ENCODE results near the gene IL1RL2.

Gene IL1RL2

DNA sequence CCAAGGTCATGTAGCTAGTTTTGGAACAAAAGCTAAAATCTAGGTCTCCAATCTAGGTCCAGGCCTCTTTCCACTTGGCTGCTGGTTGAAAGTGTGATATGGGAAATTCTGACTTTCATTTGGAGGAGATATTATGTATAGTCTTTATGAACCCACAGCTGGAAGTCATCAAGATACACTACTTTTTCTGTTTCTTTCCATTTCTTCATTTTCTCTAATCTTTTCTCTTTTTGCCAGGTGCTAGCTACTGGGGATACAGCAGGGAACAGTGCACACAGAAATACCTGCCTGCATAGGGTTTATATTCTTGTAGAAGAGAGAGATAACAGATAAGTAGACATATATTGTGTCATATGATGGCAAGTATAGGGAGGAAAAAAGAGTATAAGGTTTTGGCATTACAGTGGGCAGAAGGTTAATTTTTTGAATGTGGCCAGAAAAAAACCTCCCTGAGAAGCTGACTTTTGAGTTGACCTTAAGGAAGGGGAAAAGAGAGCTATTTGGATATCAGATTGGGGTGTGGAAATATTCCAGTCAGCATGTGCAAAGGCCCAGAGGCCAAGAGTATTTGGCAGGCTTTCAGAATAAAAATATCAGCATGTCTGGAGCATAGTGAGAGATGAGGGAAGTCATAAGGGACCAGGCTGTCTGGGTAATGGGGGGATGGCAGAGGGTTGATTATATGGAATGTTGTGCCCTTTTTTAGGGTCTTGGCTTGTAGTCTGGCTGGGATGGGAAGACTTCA is 28.6 kb upstream of the IL1RL2 start:
- no peak for DNase-seq (ENCODE audit: low read depth)

- DNase-seq (ENCODE audit: low read depth), result no peak
Observed at GRCh38 chr2:102159295-102159694, 27.5 kb upstream of the IL1RL2 start.

DNA sequence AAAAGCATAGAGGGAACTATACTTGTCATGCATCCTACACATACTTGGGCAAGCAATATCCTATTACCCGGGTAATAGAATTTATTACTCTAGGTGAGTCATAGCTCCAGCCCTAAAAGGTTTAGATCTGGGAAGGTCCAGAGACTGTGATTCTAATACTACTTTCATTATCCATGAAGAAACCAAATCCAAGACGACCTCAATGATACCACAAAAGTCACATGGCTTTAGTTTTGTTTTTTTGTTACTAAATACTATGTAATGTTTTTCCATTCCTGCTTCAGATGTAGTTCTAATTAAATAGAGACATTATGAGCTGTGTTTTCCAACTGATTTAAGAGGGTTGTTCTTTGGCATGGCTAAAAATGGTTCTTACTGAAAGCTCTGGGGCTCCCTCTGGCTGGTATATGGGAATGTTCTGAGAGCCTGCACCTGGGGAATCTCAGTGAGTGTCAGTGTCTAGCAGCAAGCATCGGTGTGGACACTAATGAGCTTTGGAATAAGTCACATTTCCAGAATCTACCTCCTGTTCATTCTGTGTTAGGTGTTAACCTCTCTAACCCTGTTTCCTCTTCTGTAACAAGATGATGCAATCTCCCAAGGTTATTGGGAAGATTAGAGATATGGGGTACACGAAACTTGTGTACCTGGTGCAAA is 20.5 kb upstream of the IL1RL2 start:
- no peak for DNase-seq (ENCODE audit: low read depth)

DNA sequence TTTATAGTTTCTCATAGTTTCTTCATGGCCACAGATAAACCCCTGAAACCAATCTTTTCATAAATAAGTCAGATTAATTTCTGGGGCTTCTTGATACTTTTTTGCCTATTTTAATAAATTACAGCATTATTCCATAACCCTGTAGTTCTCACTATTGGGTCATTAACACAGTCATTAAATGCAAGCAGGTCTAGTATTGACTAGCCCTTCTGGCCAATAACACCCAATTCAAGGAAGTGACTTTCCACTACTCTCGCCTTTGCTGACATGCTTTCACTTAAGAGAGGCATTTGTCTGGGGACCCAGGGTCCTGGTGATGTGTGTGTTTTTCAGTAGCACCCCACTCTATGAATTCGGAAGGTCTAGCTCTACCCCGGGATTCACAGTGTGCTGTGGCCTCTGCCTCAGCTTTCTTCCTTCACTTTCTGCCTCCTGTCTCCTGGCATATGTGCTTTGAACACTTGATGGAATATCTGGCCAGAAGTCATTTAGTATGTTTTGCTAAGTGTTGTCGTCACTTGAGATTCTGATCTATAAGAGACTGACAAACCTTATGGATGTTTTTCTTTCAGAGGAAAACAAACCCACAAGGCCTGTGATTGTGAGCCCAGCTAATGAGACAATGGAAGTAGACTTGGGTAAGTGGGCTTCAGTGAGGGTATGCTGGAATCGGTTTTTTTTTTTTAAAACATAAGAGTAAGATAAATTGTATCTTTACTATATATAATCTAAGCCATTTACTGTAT is 18.6 kb upstream of the IL1RL2 start:
- DNase-seq (ENCODE audit: low read depth), result no peak

GRCh38 chr2:102171946-102172345 is 14.9 kb upstream of the IL1RL2 start:
- no peak for DNase-seq (ENCODE audit: low read depth)

DNA sequence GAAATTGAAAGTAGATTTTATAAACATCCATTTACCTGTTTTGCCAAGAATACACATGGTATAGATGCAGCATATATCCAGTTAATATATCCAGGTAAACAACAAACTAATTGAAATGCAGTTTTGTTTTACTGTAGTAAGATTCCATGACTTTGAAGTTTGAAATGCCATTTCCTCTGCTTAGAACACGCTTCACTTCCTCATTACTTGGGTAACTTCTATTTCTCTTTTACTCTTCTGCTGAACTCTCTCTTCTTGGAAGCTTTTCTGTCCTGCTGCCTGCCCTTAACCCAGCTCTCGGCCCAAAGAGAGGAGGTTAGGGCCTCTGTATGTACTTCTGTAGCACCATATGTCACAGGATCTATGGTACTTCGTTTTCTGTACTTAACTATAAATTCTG is 14.1 kb upstream of the IL1RL2 start:
- DNase-seq (ENCODE audit: low read depth), result no peak

DNA sequence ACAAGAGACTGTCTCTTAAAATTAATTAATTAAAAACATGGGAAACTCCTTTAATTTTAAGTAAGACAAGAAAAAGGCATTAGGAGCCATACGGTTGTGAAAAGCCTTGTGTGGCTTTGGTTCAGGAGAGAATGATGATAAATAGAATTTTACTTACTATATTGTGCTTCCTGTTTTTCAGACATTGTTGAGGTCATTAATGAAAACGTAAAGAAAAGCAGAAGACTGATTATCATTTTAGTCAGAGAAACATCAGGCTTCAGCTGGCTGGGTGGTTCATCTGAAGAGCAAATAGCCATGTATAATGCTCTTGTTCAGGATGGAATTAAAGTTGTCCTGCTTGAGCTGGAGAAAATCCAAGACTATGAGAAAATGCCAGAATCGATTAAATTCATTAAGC is 10.7 kb upstream of the IL1RL2 start:
- DNase-seq (ENCODE audit: low read depth), result no peak

DNA sequence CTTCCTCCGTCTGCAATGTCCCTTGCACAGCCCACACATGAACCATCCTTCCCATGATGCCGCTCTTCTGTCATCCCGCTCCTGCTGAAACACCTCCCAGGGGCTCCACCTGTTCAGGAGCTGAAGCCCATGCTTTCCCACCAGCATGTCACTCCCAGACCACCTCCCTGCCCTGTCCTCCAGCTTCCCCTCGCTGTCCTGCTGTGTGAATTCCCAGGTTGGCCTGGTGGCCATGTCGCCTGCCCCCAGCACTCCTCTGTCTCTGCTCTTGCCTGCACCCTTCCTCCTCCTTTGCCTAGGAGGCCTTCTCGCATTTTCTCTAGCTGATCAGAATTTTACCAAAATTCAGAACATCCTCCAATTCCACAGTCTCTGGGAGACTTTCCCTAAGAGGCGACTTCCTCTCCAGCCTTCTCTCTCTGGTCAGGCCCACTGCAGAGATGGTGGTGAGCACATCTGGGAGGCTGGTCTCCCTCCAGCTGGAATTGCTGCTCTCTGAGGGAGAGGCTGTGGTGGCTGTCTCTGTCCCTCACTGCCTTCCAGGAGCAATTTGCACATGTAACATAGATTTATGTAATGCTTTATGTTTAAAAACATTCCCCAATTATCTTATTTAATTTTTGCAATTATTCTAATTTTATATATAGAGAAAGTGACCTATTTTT is 8.9 kb upstream of the IL1RL2 start:
- DNase-seq (ENCODE audit: low read depth), result no peak

GRCh38 chr2:102179061-102179460 is 7.8 kb upstream of the IL1RL2 start:
- DNase-seq (ENCODE audit: low read depth), result no peak

DNA sequence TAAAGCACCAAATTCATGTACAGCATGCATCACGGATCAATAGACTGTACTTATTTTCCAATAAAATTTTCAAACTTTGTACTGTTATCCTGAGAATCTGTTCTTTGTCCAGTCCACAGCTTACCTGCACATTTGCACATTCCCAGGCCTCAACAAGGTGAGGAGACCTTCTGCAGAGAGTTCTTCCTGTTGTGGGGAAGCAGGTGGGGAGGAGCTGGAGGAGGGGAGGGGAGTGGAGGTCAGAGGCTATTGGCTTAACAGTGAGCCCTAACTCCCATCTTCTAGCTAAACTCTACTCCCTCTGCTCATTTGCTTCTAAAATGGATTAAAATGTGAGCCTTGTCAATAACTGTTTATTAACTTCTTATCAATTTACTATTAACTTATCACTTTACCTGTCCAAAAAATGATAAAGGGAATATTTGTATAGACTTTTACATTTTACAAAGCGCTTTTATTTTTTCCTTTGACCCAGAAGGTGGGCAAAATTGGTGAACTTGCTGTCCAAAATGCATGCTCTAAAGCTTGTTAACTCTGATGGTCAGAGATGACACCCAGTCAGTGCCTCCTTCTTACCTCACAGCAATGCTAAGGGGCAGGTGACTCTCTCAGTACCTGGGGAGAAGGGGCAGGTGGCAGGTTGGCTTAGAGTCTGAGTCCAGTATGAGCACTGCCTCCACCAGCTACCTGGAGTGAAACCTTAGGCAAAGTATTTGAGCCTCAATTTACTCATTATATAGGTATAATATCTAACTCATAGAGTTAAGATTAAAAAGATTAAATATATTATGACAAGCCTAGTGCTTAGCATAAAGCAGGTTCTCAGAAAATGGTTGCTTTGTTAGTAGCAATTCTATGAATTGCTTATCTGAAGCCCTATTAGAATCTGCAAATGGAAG is 6.8 kb upstream of the IL1RL2 start:
- DNase-seq (ENCODE audit: low read depth), result no peak

GRCh38 chr2:102180687-102180999 is 6.2 kb upstream of the IL1RL2 start:
- DNase-seq (ENCODE audit: low read depth), result no peak

- DNase-seq (ENCODE audit: low read depth), result no peak
Observed at GRCh38 chr2:102181376-102181775, 5.4 kb upstream of the IL1RL2 start.

DNA sequence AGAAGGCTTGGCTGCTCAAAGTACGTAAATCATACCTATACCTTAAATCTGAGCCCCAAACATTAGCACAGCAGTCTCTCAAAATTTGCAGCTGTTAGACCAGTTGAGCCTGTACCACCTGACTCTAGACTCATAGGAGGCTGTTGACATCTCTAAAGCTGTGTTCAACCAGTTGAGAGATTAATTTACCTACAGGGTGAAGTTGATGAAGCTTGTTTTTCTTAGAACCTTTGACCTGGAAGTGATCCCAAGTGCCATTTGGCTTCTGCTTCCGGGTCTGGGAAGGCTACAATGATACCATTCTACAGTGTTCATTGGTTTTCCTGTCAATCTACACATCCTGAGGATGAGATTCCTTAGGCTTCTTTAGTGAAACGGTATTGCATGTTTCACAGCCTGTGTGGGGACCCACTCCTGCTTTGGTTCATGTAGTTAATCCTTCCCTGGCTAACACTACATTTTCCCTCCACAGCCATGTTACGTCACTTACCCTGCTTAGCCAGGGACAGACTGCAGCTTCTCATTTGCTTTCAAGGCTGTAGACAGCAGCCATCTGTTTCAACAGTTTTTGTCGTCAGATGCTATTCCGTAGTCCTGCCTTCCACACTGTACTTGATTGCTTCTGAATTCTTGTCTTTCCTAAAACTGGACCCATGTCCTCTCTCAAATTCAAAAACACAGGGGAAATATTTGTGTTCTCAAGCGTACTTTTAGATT is 4.7 kb upstream of the IL1RL2 start:
- DNase-seq (ENCODE audit: low read depth), result no peak

DNA sequence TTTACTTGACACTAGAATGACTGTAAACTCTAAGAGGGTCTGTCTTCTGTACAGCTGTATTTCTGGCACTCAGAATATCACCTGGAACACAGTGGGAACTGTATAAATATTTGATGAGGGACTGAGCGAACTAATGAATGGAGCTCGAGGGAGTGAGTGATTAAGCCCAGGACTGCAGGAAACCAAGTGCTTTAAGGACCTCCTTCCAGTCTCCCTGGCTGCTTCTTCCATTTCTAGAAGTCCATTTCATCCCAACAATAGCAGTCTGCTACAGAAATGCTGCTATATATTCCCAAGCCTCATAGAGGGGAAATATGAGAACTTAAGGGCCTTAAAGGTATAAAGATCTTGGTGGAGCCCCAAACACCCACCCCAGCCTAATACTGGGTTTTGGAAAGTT is 2.8 kb upstream of the IL1RL2 start:
- no peak for DNase-seq (ENCODE audit: low read depth)

DNA sequence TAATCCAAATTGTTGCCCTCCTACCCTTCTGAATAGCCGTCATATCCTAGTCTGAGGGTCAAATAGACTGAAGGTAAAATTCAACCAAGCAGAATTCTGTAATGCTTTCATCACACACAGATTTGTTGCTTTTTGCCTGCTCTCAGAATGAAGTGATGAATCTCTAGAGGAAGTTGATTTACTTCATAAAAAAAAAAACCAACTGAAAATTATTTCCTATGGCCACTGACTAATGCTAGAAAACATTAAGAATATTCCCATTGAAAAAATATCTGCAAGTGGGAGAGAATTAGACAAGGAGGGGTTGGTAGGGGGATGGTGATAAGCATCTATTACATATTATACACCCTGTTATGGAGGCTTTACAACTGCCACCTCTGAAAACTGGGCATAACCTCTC is 2.3 kb upstream of the IL1RL2 start:
- DNase-seq (ENCODE audit: low read depth), result no peak

- no peak for DNase-seq (ENCODE audit: low read depth)
Observed at GRCh38 chr2:102185347-102185746, 1.5 kb upstream of the IL1RL2 start.

DNA sequence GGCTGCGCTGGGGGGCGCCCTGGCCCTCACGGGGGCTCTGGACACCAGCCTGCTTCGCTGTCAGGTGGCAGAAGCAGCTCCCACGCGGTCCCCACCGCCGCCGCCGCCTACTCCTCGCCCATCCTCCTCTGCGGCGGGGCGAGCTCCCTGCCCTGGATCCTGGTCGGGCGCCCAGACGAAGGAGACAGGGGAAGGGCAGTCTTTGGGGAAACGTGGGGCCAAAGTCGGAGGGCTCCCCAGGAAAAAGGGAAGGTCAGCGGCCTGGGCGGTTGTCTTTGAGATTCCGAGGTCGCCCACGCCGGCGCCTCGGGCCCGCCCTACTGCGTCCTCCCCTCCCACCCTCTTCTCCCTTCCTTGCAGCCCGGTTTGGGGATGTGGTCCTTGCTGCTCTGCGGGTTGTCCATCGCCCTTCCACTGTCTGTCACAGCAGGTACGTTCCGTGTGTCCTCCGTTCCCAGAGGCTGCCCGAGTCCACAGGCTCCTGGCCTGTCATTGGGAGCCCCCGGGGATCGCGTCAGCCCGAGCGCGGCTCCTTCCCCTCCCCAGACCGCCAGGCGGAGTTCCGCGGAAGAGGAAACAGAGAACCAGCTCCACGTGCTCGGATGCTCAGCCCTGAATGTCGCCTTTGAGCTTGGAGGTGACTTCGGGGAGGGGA is 800 bp downstream of the IL1RL2 start:
- DNase-seq (ENCODE audit: low read depth), result peak; percentile 30

DNA sequence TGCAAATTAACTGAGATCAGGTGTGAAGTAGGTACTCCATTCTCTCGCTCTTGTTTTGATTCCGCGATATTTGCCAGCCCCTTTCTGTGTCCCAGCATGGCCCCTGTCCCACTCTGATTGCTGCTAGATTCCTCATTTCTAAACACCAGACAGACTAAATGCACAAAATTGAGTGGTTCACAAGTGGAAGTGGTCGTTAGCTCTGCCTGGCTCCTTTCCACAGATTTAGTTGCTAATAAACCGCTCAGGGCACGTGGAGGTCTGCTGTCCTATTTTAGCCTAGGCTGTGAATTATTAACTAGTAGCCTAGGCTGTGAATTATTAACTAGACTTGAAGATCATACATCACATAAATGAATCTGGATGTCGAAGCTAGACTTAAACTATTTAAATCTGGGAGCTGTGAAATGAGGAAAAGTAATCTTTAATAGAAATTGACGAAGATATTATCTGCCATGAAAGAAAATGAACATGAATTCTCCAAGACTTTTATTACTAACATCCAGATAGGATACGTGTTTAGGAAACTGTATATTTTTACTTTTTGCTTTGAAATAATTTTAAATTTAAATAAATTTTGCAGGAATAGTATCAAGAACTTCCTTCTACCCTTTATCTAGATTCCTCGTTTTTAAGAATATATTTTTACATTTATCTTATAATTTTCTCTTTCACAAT is 3.7 kb downstream of the IL1RL2 start:
- DNase-seq (ENCODE audit: low read depth), result no peak

DNA sequence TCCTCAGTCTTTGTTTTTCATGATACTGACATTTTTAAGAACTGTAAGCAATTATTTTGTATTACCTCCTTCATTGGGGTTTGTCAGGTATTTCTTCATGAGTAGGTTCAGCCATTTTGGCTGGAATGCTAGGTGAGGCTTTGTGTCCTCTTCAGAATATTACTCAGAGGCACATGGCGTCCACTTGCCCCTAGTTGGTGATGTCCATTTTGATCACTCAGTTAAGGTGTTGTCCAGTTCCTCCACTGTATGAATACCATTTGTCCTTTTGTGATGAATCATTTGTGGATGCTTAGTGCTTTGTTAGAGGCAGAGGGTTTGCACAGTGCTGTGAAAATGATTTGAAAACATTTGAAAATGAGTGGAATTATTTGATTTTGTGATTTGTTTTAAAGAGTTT is 4.7 kb downstream of the IL1RL2 start:
- DNase-seq (ENCODE audit: low read depth), result no peak

- DNase-seq (ENCODE audit: low read depth), result no peak
Observed at GRCh38 chr2:102193074-102193473, 6.3 kb downstream of the IL1RL2 start.
